Endothelial cell of umbilical vein (primary cell): ENCODE data around the gene CDK11B. TPM values are rescaled to one million over a fixed set of nuclear protein-coding genes. Genes with fewer than 3 reads are reported as not detected.

Source experiments
- BruUV-seq: library from RNA; stranded (reverse); fragments of 400-500 nt; replicated peaks from 2 replicates; lab custom pipeline; 2021; lab: Mats Ljungman, UMichigan
- CTCF ChIA-PET: fragments of 300-600, 350-600 bp; sonication (Branson Sonifier 250); formaldehyde crosslinking; loops from one replicate; lab custom pipeline; 2021; ENCODE audit warnings: antibody characterized with exemption, inconsistent platforms; lab: Charles Lee
- POLR2A ChIA-PET: fragments of 300-600, 350-600 bp; sonication (Branson Sonifier 250); formaldehyde crosslinking; loops from one replicate; lab custom pipeline; 2021; ENCODE audit warnings: antibody characterized with exemption, inconsistent platforms; lab: Charles Lee
- DNase-seq: peaks from one replicate; pipeline ENCODE4 v3.0.0-alpha.2; 2011; ENCODE audit warnings: low read depth, low spot score
- FAIRE-seq: peaks from 2 replicates; lab custom pipeline; 2011; peaks lifted over from hg19 to GRCh38; lab: Jason Lieb, UNC
- H2AFZ ChIP-seq: 2 replicates; pipeline ENCODE4 v1.6.0; 2012; ENCODE audit warnings: low read depth, low read length, control low read depth, inconsistent platforms
- H3K27ac ChIP-seq: 2 replicates; pipeline ENCODE4 v1.5.1; 2011; ENCODE audit warnings: low read depth, mild to moderate bottlenecking, control low read depth, low read length, moderate library complexity; ENCODE audit not compliant: insufficient read depth
- H3K27me3 ChIP-seq, 2 experiments: 2 replicates each; pipeline versions ENCODE4 v1.6.0 to v1.6.1; 2011; ENCODE audit warnings: low read length in 2 of 2, mixed read lengths in 1 of 2; ENCODE audit not compliant: control insufficient read depth in 2 of 2, insufficient read depth in 2 of 2
- H3K36me3 ChIP-seq, 2 experiments: 2 replicates in 1 of 2; 3 replicates in 1 of 2; pipeline ENCODE4 v1.5.1; 2011; ENCODE audit warnings: low read length in 2 of 2, mild to moderate bottlenecking in 1 of 2, moderate library complexity in 1 of 2; ENCODE audit not compliant: control insufficient read depth in 2 of 2, insufficient read depth in 2 of 2; ENCODE audit errors: extremely low read depth in 1 of 2
- H3K4me1 ChIP-seq: 3 replicates; pipeline ENCODE4 v1.5.1; 2011; ENCODE audit warnings: mild to moderate bottlenecking, low read length; ENCODE audit not compliant: control insufficient read depth, insufficient read depth; ENCODE audit errors: extremely low read depth
- H3K4me2 ChIP-seq: 2 replicates; pipeline ENCODE4 v1.6.1; 2011; ENCODE audit warnings: low read length, control low read depth, mixed read lengths; ENCODE audit not compliant: insufficient read depth
- H3K4me3 ChIP-seq, 3 experiments: fragments of 200-600 bp in 1 of 3; sonication (generic), shearing (Covaris generic) in 1 of 3; replicated peaks in 1 of 3; 2 replicates each; pipeline ENCODE4 v1.5.1; 2011 to 2016; ENCODE audit warnings: control low read depth in 3 of 3, low read length in 3 of 3, mild to moderate bottlenecking in 2 of 3, inconsistent platforms in 1 of 3, low read depth in 1 of 3, moderate library complexity in 1 of 3; ENCODE audit not compliant: insufficient read depth in 1 of 3
- H3K79me2 ChIP-seq: 2 replicates; pipeline ENCODE4 v1.6.0; 2012; ENCODE audit warnings: low read length, inconsistent platforms; ENCODE audit not compliant: control insufficient read depth, insufficient read depth
- H3K9ac ChIP-seq: replicated peaks from 2 replicates; pipeline ENCODE3; 2011; ENCODE audit warnings: low read length, control low read depth; ENCODE audit not compliant: insufficient read depth; ENCODE audit errors: extremely low read depth
- H3K9me1 ChIP-seq: replicated peaks from 3 replicates; pipeline ENCODE4 v1.6.0; 2011; ENCODE audit warnings: mild to moderate bottlenecking, low read length; ENCODE audit not compliant: control insufficient read depth, insufficient read depth; ENCODE audit errors: extremely low read depth
- H3K9me3 ChIP-seq: replicated peaks from 2 replicates; pipeline ENCODE4 v1.5.1; 2012; ENCODE audit warnings: low read length, inconsistent platforms; ENCODE audit not compliant: control insufficient read depth, insufficient read depth
- H4K20me1 ChIP-seq: replicated peaks from 2 replicates; pipeline ENCODE3; 2011; ENCODE audit warnings: mild to moderate bottlenecking, low read length; ENCODE audit not compliant: control insufficient read depth, insufficient read depth; ENCODE audit errors: extremely low read depth
- EZH2 ChIP-seq: IDR thresholded peaks from 2 replicates; pipeline ENCODE4 v1.6.1; 2012; ENCODE audit warnings: borderline replicate concordance, low read depth, mild to moderate bottlenecking, moderate library complexity, low read length, inconsistent platforms; ENCODE audit not compliant: severe bottlenecking
- FOS ChIP-seq: IDR thresholded peaks from 2 replicates; pipeline ENCODE4 v1.6.1; 2011; ENCODE audit warnings: mild to moderate bottlenecking, low read length, moderate library complexity, borderline replicate concordance; ENCODE audit not compliant: insufficient read depth
- GATA2 ChIP-seq: IDR thresholded peaks from 2 replicates; pipeline ENCODE4 v1.7.0; 2011; ENCODE audit warnings: low read depth, mild to moderate bottlenecking, moderate library complexity, mixed read lengths, low read length; ENCODE audit not compliant: insufficient read length, insufficient read depth
- JUN ChIP-seq: IDR thresholded peaks from 2 replicates; pipeline ENCODE4 v1.6.1; 2011; ENCODE audit warnings: borderline replicate concordance, low read depth; ENCODE audit not compliant: insufficient read length, insufficient read depth
- MYC ChIP-seq: IDR thresholded peaks from one replicate; pipeline ENCODE4 v1.6.1; 2011; ENCODE audit warnings: mild to moderate bottlenecking, low read depth, low read length
- POLR2A ChIP-seq: IDR thresholded peaks from 2 replicates; pipeline ENCODE4 v1.6.1; 2012; ENCODE audit warnings: low read depth, mild to moderate bottlenecking, control low read depth, low read length
- POLR2AphosphoS5 ChIP-seq: IDR thresholded peaks from 2 replicates; pipeline ENCODE4 v1.6.1; 2012; ENCODE audit warnings: low read depth, mild to moderate bottlenecking, control low read depth, low read length, moderate library complexity; ENCODE audit not compliant: insufficient read depth
- dilution Hi-C: fragments of 300-500 bp; cut with MboI; formaldehyde crosslinking; loops from one replicate; pipeline ENCODE4 v1.15.0; 2019; ENCODE audit warnings: low sequenced_read_pairs; ENCODE audit not compliant: extremely low pct_ligation_motif_present
- intact Hi-C: fragments of 100-400 bp; cut with micrococcal nuclease; formaldehyde crosslinking; loops from one replicate; pipeline ENCODE4 v1.10.0; 2022
- polyA plus RNA-seq, 4 experiments: library from polyadenylated mRNA; depleted of rRNA in 3 of 4; stranded (reverse) in 3 of 4; unstranded in 1 of 4; fragments of >200 nt; gene quantifications; 2 replicates each; pipeline versions ENCODE4 v1.2.1 to v1.2.3, GENCODE V29; 2011 to 2012; ENCODE audit warnings: missing spikeins in 1 of 4
- total RNA-seq: library from RNA; stranded (reverse); gene quantifications from 2 replicates; pipeline ENCODE4 v1.2.3, GENCODE V29; 2021
- TF ChIP-seq, protein P1 (sequence below): IDR thresholded peaks from 2 replicates; pipeline ENCODE4 v1.6.1; 2011; ENCODE audit not compliant: insufficient read depth, insufficient read length
- TF ChIP-seq, protein P2 (sequence below), 2 donors: IDR thresholded peaks; 1 replicate in 1 of 2; 2 replicates in 1 of 2; pipeline ENCODE4 v1.5.1; 2011; ENCODE audit warnings: low read length in 2 of 2, mild to moderate bottlenecking in 2 of 2, moderate library complexity in 2 of 2, control low read depth in 1 of 2, inconsistent platforms in 1 of 2, low read depth in 1 of 2; ENCODE audit not compliant: insufficient read depth in 1 of 2; ENCODE audit errors: extremely low read depth in 1 of 2

Gene CDK11B
- total and polyA plus RNA-seq, 2 donors (not counting 3 experiments of a cell fraction or from before 2014, with no cell fraction given) = 16.4 to 32.0 TPM

DNA sequence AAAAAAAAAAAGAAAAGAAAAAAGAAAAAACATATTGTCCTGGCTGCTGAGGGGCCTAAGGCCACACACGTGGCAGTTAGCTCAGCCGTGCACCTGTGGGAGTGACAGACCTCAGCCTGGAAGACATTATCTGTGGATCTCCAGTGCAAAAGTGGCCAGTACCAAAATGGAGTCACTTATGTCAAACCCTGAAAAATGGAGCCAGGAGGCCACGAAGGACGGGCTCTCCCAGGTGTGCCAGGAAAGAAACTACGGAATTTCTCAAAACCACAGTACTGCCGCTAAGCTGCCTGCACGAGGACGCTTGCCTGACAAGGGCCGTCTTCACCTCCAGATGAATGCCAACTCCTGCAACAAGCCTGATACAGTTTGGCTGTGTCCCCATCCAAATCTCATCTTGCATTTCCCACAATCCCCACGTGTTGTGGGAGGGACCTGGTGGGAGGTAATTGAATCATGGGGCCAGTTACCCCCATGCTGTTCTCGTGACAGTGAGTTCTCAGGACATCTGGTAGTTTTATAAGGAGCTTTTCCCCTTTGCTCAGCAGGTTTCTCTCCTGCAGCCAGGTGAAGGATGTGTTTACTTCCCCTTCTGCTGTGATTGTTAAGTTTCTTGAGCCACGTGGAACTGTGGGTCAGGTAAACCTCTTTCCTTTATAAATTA is 48.9 kb downstream of the CDK11B start:
- no peaks in the 10 kb centered on the region for H3K36me3 ChIP-seq
- H3K4me1 ChIP-seq = peaks cover 11% of the 10 kb centered on the region
- no peaks in the 10 kb centered on the region for H3K27me3 ChIP-seq
- ChIA-PET POLR2A (no interaction called here), CTCF (no interaction called here)
- no peak for TF ChIP-seq FOS
- TF ChIP-seq JUN = no peak
- TF ChIP-seq GATA2 = no peak
- TF ChIP-seq EZH2 = no peak
- no peak for TF ChIP-seq MYC
- no peak for TF ChIP-seq POLR2AphosphoS5
- TF ChIP-seq, protein P1, sequence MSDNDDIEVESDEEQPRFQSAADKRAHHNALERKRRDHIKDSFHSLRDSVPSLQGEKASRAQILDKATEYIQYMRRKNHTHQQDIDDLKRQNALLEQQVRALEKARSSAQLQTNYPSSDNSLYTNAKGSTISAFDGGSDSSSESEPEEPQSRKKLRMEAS = no peak
- TF ChIP-seq, protein P2, sequence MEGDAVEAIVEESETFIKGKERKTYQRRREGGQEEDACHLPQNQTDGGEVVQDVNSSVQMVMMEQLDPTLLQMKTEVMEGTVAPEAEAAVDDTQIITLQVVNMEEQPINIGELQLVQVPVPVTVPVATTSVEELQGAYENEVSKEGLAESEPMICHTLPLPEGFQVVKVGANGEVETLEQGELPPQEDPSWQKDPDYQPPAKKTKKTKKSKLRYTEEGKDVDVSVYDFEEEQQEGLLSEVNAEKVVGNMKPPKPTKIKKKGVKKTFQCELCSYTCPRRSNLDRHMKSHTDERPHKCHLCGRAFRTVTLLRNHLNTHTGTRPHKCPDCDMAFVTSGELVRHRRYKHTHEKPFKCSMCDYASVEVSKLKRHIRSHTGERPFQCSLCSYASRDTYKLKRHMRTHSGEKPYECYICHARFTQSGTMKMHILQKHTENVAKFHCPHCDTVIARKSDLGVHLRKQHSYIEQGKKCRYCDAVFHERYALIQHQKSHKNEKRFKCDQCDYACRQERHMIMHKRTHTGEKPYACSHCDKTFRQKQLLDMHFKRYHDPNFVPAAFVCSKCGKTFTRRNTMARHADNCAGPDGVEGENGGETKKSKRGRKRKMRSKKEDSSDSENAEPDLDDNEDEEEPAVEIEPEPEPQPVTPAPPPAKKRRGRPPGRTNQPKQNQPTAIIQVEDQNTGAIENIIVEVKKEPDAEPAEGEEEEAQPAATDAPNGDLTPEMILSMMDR (IDR thresholded peaks at IDR 0.05; ENCODE audit: extremely low read depth in 1 of 2, insufficient read depth in 1 of 2, low read depth in 1 of 2, low read length in 2 of 2) = no peak
- TF ChIP-seq POLR2A = no peak
- H3K27ac ChIP-seq = no peak overlapping the region
- H3K9ac ChIP-seq = no peak overlapping the region
- no peak overlapping the region for H2AFZ ChIP-seq
- H3K9me1 ChIP-seq = no peaks in the 10 kb centered on the region
- no peaks in the 10 kb centered on the region for H4K20me1 ChIP-seq
- no peak for DNase-seq
- no peak overlapping the region for H3K4me3 ChIP-seq
- H3K9me3 ChIP-seq = no peaks in the 10 kb centered on the region
- no peak for FAIRE-seq
- no peak overlapping the region for H3K4me2 ChIP-seq
- BruUV-seq = no TSS peak
- dilution Hi-C loops (no loop called here), intact Hi-C loops (no loop called here)
- no peaks in the 10 kb centered on the region for H3K79me2 ChIP-seq
